GM19025 (cell line): ENCODE results near the gene TRIM68.

ENCODE experiments used
- ATAC-seq: cut with Tn5 transposase; IDR thresholded peaks from one replicate; pipeline ENCODE4 v1.9.1; 2021; ENCODE audit warnings: mild to moderate bottlenecking, low read depth, moderate library complexity; ENCODE audit not compliant: unreplicated experiment

Gene TRIM68

DNA sequence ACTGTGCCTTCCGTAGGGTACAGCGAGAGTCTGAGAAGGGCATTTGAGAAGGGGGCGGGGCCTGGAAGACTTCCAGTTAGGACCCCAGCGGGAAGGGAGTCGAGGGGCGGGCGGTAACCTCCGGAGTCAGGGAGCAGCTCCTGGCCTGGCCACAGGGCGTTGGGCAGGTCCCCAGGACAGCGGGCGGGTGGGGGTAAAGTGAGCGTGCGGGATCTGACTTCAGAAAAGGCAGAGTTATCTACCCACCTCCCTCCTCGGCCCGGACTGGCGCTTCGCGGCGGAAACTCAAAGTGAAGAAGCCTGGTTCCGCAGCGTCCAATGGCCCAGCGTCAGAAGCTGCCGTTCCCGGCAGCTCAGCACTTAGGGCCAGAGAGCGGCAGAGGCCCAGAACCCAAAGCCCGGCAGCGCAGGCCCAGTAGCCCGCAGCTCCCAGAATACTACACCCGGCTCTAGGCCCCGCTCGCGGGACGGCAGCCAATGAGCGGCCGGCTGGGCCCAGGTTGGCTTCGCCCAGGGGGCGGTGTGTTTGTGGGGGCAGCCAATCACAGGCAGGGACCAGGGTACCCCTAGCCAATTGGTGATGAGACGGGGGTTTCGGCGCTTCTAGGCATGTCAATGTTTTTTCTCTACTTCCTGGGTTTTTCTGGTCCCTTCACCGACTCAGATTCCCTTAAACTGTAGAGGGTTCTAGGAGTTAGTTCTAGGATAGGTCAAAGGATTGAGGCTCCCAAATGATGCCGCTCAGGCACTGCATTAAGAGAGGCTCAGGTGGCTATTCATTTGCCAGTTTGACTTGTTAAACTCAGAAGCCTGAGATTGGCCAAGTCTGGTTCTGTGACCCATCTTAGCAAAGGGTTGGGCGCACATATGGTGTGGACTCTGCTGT lies at the start of gene TRIM68:
Gene TRIM68 (minus strand): TSS at position 451 of the 886 bp plus-strand sequence. CDS start 2,727 bp downstream, outside the sequence.
- ATAC-seq: peak; percentile 100

GRCh38 chr11:4654635-4655369 lies 46.8 kb upstream of the TRIM68 start:
- ATAC-seq: no peak

GRCh38 chr11:4647766-4648165 lies 39.7 kb upstream of the TRIM68 start:
- ATAC-seq: no peak

DNA sequence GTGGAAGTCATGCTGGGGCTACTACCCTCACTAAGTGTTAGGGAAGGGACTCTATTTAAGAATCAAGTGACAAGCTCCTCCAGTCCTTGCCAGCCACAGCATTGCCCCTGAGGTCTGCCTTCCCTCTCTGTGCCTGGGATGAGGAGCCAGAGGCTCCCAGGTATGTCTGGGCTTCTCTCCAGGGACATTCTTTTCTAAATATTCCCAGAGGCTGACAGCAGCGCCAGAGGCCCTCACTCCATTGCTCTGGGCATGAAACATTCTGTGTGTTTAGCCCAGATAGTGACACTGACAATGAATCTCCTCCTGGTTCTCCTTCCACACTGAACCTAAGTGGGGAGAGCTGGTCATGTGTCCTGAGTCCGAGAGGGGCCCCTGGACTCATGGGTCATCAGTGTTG lies 37.9 kb upstream of the TRIM68 start:
- no peak for ATAC-seq

- no peak for ATAC-seq
Observed at GRCh38 chr11:4644233-4644632, 36.2 kb upstream of the TRIM68 start.

- no peak for ATAC-seq
Observed at GRCh38 chr11:4643682-4644081, 35.7 kb upstream of the TRIM68 start, which contains the start of gene OR51E1. TSS of gene OR51E1 (plus strand) at chr11:4643982. CDS start at chr11:4652527, 8,545 bp downstream.

- no peak for ATAC-seq
Observed at GRCh38 chr11:4643076-4643475, 35.0 kb upstream of the TRIM68 start.

DNA sequence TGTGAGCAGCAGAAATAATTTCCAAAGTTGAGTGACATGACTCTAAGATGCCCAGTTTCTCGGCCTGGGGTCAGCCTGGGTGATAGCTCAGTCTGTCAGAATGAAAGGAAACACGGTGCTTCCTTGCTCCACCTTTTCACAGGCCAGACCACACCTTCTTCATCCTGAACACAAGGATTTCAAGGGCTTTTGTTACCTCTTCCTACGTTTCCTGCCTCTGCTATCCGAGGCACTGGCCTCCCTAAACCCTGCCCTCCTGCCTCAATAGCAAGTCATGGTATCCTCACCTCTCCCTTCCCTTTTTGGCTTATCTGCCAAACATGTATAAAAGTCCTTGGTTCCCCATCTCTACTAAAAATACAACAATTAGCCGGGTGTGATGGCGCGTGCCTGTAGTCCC lies 34.0 kb upstream of the TRIM68 start:
- no peak for ATAC-seq

DNA sequence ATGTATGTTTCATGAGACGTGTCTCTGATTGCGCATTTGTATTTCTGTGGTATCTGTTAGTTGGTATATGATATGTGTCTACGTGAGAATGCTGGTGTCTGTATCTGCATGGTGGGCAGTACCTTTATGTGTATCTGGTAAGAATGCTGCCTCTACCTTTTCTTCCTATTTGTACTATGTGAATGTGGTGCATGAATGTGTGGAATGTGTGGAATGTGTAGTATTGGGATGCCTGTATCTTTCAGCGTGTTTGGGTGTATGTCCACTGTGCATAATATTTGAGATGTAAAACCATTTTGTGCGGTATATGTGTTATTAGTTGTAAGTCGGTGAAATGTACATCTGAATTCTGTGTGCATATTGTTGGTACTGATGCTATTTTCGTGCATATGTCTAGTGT lies 33.5 kb upstream of the TRIM68 start:
- ATAC-seq: no peak

DNA sequence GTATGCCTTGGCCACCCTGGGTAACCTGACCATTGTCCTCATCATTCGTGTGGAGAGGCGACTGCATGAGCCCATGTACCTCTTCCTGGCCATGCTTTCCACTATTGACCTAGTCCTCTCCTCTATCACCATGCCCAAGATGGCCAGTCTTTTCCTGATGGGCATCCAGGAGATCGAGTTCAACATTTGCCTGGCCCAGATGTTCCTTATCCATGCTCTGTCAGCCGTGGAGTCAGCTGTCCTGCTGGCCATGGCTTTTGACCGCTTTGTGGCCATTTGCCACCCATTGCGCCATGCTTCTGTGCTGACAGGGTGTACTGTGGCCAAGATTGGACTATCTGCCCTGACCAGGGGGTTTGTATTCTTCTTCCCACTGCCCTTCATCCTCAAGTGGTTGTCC lies 31.9 kb upstream of the TRIM68 start:
- ATAC-seq: no peak

DNA sequence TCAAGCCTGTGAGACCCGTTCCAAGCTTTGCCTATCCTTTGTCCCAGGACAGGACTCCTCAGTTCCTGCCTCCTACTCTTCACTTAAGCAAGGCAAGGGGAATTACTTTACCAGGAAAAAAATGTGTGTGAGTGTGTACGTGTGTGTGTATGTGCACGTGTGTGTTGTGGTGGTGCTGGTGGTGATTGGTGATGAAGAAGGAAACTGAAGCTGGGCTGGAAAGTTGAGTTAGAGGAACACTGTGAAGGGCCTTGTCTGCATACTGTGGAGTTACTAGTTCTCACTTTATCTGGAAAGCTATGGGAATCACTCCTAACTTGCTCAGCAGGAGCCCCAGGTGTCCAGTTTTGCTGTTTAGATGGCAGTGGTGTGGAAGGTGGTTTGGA lies 29.6 kb upstream of the TRIM68 start:
- no peak for ATAC-seq

- ATAC-seq: peak; percentile 89
Observed at GRCh38 chr11:4636962-4637661, 29.1 kb upstream of the TRIM68 start, which contains the start of gene OR51D1. TSS of gene OR51D1 (plus strand) at chr11:4637477. CDS start at chr11:4639791, 2,314 bp downstream.

GRCh38 chr11:4636136-4636535 lies 28.1 kb upstream of the TRIM68 start:
- ATAC-seq: no peak

DNA sequence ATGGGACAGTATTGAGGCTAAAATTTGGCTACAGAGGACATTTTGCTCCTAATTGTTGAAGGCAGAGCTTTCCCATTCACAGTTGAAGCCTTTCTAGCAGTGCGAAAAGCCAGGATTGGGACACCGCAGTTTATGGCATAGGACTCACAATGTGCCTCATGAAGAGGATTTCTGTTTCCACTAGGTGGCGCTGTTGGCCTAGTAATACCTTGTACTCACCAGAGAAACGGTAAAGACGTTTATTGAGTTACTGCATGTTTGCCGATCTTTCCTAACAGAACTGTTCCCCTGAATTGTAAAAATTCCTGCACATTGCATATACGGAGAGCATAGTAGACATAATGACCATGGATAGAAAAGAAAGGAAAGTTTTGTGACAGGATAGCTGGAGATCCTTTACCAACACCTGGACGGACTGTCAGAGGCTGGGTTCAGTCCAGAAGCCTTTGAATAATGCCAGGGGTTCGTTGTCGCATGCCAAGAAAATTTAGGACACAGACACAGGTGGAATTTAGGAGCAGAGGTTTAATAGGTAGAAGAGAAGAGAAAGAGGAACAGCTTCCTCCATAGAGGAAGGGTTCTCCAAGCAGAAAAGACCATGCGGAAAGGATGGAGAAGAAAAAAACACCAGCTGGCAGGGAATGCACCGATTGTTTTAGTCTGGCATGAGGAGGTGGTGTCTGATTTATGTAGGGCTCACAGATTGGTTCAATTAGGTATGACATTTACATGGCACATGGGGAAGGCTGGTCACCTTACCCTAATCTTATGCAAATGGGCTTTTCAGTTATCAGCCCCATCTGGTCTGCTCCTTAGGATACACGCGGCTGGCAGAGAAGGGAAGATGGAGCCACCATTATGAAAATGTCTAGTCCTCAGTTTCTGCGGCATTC lies 18.4 kb upstream of the TRIM68 start:
- no peak for ATAC-seq

DNA sequence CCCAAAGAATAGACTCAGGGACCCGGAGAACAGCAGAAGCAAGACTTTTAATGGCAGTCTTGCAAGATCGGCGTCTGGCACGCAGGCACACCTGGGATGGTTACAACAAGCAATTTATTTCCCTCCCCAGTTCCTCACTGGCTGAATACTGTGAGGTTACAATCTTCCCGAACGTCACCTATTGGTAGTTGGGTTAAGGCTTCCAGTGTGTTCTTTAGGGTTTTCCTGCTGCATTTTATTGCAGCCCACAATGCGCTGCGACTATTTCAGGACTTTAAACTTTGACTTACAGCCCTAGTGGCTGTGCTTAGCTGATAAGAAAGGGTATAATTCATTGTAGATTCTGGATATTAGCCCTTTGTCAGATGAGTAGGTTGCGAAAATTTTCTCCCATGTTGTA lies 11.5 kb upstream of the TRIM68 start:
- ATAC-seq: no peak

GRCh38 chr11:4615856-4616444 lies 7.9 kb upstream of the TRIM68 start:
- ATAC-seq: no peak

GRCh38 chr11:4611986-4612385 lies 4.0 kb upstream of the TRIM68 start:
- ATAC-seq: no peak

DNA sequence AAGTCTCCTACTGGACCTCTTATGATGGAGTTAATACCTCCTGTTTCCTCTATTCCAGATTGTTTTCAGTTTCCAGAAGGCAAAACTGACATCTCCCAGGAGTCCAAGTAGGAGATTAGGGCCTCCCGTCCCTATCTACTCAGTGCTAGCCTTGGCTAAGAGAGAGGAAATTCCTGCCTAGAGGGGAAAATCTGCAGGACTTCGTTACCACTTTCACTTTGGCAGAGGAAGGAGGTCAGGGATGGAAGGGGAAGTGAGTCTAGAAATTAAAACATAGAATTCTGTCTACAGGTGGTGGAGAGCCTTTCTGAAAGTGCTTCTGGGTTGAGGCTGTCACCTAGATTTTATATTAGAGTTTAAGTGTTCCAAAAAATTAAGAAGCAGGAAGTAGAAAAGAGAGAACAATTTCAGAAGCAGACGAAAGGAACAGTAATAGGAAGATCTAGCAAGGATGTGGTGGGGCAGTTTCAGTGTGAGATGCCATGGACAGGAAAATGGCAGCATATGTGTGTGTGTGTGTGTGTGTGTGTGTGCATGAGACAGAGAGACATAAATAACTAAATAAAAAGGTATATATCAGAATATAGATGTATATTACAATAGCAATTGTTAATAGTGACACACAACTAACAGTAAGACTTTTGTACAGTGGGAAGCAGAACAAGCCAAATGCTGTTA lies 2.4 kb upstream of the TRIM68 start:
- ATAC-seq: no peak

- no peak for ATAC-seq
Observed at GRCh38 chr11:4607096-4607495, 935 bp downstream of the TRIM68 start.
